Spleen (tissue), 11 donors: ENCODE results near the gene DNAJC1. TPM values are rescaled to one million over a fixed set of nuclear protein-coding genes. Genes with fewer than 3 reads are reported as not detected.
A peak's percentile ranks its signal among the peaks of the same experiment; 100 is the strongest.

Experiments
- DNase-seq: peaks from one replicate; pipeline ENCODE4 v3.0.0-alpha.2; 2020
- H3K27ac ChIP-seq, 8 donors: fragments of 200-600 bp; sonication (generic) in 7 of 8; 1 replicate in 4 of 8; 2 replicates in 4 of 8; pipeline versions ENCODE4 v1.5.0 to v1.8.0; 2016 to 2021; ENCODE audit warnings: inconsistent platforms in 4 of 8, mild to moderate bottlenecking in 4 of 8, moderate library complexity in 1 of 8
- H3K27me3 ChIP-seq, 7 donors: fragments of 200-600 bp; sonication (generic) in 6 of 7; replicated peaks in 1 of 7; 1 replicate in 4 of 7; 2 replicates in 3 of 7; pipeline versions ENCODE4 v1.5.0 to v1.8.0; 2016 to 2021; ENCODE audit warnings: inconsistent platforms in 3 of 7, mild to moderate bottlenecking in 1 of 7
- H3K36me3 ChIP-seq, 6 donors: fragments of 200-600 bp; sonication (generic) in 5 of 6; 1 replicate in 4 of 6; 2 replicates in 2 of 6; pipeline versions ENCODE4 v1.5.0 to v1.8.0; 2016 to 2021; ENCODE audit warnings: inconsistent platforms in 2 of 6
- H3K4me1 ChIP-seq, 6 donors: fragments of 200-600 bp; sonication (generic) in 5 of 6; 1 replicate in 3 of 6; 2 replicates in 3 of 6; pipeline versions ENCODE4 v1.5.0 to v1.8.0; 2016 to 2021; ENCODE audit warnings: inconsistent platforms in 3 of 6
- H3K4me3 ChIP-seq, 8 donors: fragments of 200-600 bp; sonication (generic) in 7 of 8; 1 replicate in 4 of 8; 2 replicates in 4 of 8; pipeline versions ENCODE4 v1.5.0 to v1.8.0; 2016 to 2021; ENCODE audit warnings: inconsistent platforms in 4 of 8, mild to moderate bottlenecking in 4 of 8, moderate library complexity in 2 of 8
- H3K9me3 ChIP-seq, 8 donors: fragments of 200-600 bp; sonication (generic) in 7 of 8; 1 replicate in 4 of 8; 2 replicates in 4 of 8; pipeline versions ENCODE4 v1.5.0 to v1.8.0; 2016 to 2021; ENCODE audit warnings: inconsistent platforms in 4 of 8
- POLR2A ChIP-seq, 3 donors: fragments of 450-650 bp; IDR thresholded peaks; one replicate each; pipeline ENCODE4 v1.5.1; 2017; ENCODE audit warnings: antibody characterized with exemption in 3 of 3, mild to moderate bottlenecking in 1 of 3
- POLR2AphosphoS5 ChIP-seq, 3 donors: sonication (generic); formaldehyde crosslinking; IDR thresholded peaks; one replicate each; pipeline ENCODE4 v1.5.1; 2017; ENCODE audit warnings: antibody characterized with exemption in 3 of 3
- WGBS, 5 donors: extraction: QIAGEN DNeasy Blood & Tissue Kit in 3 of 5; methylation state at CpG; one replicate each; pipeline versions ENCODE4 v1.1.5 to v1.1.7; 2013 to 2018; 5-methylcytosine and 5-hydroxymethylcytosine counted together
- intact Hi-C: fragments of 100-400 bp; cut with DNase I; formaldehyde crosslinking; loops from one replicate; pipeline ENCODE4 v1.15.0; 2023; ENCODE audit warnings: low total_unique reads
- polyA plus RNA-seq, 3 donors: library from polyadenylated mRNA; stranded (reverse); fragments of 200-250 nt; gene quantifications; one replicate each; pipeline ENCODE4 v1.2.1, GENCODE V29; 2013
- total RNA-seq, 7 donors: library from RNA; depleted of rRNA in 3 of 7; stranded (reverse); fragments of >200 nt in 3 of 7; fragmentation: NEBNext Ultra II Directional in 4 of 7; extraction: Animal tissue kit (Norgen Biotek cat#: 25700) in 4 of 7; gene quantifications; one replicate each; pipeline versions ENCODE4 v1.1.0 to v1.2.1, GENCODE V29; 2016 to 2021
- TF ChIP-seq, protein P1 (sequence below), 11 experiments: fragments of 200-600 bp in 7 of 11; fragments of 450-650 bp in 4 of 11; sonication (generic) in 4 of 11; IDR thresholded peaks in 8 of 11; conservative IDR thresholded peaks in 3 of 11; 1 replicate in 7 of 11; 2 replicates in 4 of 11; pipeline versions ENCODE4 v1.4.0 to v1.8.0; 2016 to 2021; ENCODE audit warnings: antibody characterized with exemption in 11 of 11, inconsistent platforms in 4 of 11, mild to moderate bottlenecking in 1 of 11
- donor health status: healthy with polysubstance abuse.
- donor health status: DM: no; HTN: no; CAD: no; lungs with moderate emphysema.
- donor health status: DM: no; HTN: no; CAD: no.
- donor health status: Bipolar disorder and iron deficiency.
- donor health status: healthy.
- donor health status: DM: no; HTN: no; CAD: no.
- donor health status: DM: yes; HTN: yes; CAD: no.

The DNAJC1 gene
- total and polyA plus RNA-seq, 10 donors, result 8.1 to 96.4 (median 22.5) TPM

DNA sequence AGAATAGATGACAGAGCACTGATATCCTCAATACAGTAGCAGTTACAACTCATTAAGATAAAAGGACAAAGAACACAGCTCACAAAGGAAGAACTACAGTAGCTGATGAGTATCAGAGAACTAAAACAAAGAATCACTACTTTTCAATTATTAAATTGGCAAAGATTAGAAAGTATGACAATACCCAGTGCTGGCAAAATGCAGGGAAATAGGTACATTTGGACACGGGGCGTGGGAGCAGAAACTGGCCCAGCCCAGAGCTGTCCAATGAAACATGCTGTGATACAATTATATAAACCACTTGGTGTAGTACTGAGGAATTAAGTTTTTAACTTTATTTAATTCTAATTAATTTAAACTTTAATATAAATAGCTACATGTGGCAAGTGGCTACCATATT lies 243.2 kb downstream of the DNAJC1 start:
- TF ChIP-seq POLR2AphosphoS5 (IDR thresholded peaks at IDR 0.05), result no peak
- intact Hi-C loops, result no loop called here
- 92 to 100% (median 99%) methylated on average over 2 of the region's 2 CpGs for WGBS, 5 donors

DNA sequence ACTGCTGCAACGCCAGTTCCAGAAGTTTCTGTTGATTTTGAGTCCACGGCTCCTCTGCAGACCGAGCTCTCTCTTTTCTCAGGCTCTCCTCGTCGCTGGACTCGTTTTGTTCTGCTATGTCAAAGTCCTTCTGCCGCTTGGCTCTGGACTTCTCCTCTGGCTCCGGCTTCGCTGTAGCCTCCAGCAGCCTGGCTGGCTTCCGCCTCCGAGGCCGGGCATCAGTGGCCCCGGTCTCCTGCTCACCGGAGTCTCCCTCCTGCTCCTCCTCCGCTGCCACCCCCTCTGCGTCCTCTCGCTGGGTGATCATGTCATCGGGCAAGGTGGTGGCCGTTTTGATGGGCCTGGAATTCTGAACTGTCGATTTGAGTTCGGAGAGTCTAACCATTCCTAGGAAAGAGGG lies 244.3 kb downstream of the DNAJC1 start:
- Histone ChIP-seq H3K27ac (no peak overlapping the region), H3K4me3 (no peak overlapping the region), H3K9me3 (no peaks in the 10 kb centered on the region), H3K27me3 (no peaks in the 10 kb centered on the region), H3K4me1 (peaks cover 0 to 4% (median 0%) of the 10 kb centered on the region in 6 donors), H3K36me3 (peaks cover 0 to 85% (median 15%) of the 10 kb centered on the region in 6 donors)
- WGBS, 5 donors, result 93 to 97% (median 95%) methylated on average over 21 of the region's 21 CpGs
- no peak for DNase-seq
- intact Hi-C loops, result no loop called here
- no peak for TF ChIP-seq POLR2AphosphoS5 (IDR thresholded peaks at IDR 0.05)

More for the DNA sequence above, 243.2 kb downstream of the DNAJC1 start:
- H3K9me3 ChIP-seq, result no peaks in the 10 kb centered on the region
- no peak overlapping the region for H3K4me3 ChIP-seq
- H3K4me1 ChIP-seq, result peaks cover 0 to 4% (median 0%) of the 10 kb centered on the region in 6 donors
- no peak overlapping the region for H3K27ac ChIP-seq
- H3K36me3 ChIP-seq, result peaks cover 0 to 85% (median 14%) of the 10 kb centered on the region in 6 donors
- no peak for DNase-seq
- H3K27me3 ChIP-seq, result no peaks in the 10 kb centered on the region

DNA sequence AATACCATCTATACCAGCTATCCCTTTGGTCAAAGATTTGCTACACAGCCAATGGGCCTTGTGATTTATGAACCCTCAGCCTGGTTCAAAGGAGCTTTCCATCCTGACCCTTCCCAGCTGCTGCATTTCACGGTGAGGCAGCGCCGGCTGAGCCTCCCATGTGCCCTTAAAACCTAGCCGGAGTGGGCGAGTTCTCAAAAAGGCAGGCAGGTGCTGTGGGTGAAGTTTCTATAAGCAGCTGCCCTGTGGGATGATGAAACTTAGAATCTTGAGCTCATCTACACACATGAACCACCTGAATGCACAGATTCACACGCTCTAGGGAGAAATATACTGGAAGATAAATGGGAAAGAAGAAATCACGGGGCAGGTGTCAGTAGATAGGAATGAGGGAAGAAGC lies 244.8 kb downstream of the DNAJC1 start:
- H3K27me3 ChIP-seq, result no peaks in the 10 kb centered on the region
- peaks cover 0 to 4% (median 0%) of the 10 kb centered on the region in 6 donors for H3K4me1 ChIP-seq
- no peak overlapping the region for H3K4me3 ChIP-seq
- peaks cover 0 to 86% (median 15%) of the 10 kb centered on the region in 6 donors for H3K36me3 ChIP-seq
- intact Hi-C loops, result no loop called here
- TF ChIP-seq, protein P1, sequence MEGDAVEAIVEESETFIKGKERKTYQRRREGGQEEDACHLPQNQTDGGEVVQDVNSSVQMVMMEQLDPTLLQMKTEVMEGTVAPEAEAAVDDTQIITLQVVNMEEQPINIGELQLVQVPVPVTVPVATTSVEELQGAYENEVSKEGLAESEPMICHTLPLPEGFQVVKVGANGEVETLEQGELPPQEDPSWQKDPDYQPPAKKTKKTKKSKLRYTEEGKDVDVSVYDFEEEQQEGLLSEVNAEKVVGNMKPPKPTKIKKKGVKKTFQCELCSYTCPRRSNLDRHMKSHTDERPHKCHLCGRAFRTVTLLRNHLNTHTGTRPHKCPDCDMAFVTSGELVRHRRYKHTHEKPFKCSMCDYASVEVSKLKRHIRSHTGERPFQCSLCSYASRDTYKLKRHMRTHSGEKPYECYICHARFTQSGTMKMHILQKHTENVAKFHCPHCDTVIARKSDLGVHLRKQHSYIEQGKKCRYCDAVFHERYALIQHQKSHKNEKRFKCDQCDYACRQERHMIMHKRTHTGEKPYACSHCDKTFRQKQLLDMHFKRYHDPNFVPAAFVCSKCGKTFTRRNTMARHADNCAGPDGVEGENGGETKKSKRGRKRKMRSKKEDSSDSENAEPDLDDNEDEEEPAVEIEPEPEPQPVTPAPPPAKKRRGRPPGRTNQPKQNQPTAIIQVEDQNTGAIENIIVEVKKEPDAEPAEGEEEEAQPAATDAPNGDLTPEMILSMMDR (IDR thresholded peaks at IDR 0.05 in 8 of 11, conservative IDR thresholded peaks at IDR 0.05 in 3 of 11), result no peak
- no peak for TF ChIP-seq POLR2A (IDR thresholded peaks at IDR 0.05)
- TF ChIP-seq POLR2AphosphoS5 (IDR thresholded peaks at IDR 0.05), result no peak
- H3K9me3 ChIP-seq, result no peaks in the 10 kb centered on the region
- no peak for DNase-seq
- 97 to 98% (median 98%) methylated on average over 7 of the region's 7 CpGs for WGBS, 5 donors
- no peak overlapping the region for H3K27ac ChIP-seq

DNA sequence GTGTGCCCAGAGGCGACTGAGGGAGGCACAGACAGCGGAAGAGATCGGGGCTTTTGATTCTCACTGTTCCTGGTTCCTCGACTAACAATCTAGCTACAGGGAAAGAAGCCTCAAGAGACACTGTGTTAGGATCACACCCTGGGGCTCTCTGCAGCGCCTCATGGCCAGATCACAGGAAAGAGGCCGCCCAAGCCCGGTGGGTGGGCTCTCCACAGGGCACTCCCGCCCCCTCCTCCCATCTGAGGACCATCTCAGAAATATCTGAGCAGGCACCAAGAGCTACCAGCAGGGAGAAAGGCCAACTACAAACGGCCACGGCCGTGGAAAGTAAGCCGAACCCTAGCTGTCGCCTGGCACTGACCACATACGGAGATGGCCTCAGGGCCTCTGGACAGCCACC lies 245.3 kb downstream of the DNAJC1 start:
- H3K27ac ChIP-seq, result no peak overlapping the region
- peaks cover 0 to 85% (median 15%) of the 10 kb centered on the region in 6 donors for H3K36me3 ChIP-seq
- DNase-seq, result no peak
- no peak overlapping the region for H3K4me3 ChIP-seq
- H3K4me1 ChIP-seq, result peaks cover 0 to 4% (median 0%) of the 10 kb centered on the region in 6 donors
- H3K27me3 ChIP-seq, result no peaks in the 10 kb centered on the region
- TF ChIP-seq POLR2AphosphoS5 (IDR thresholded peaks at IDR 0.05) (no peak), POLR2A (IDR thresholded peaks at IDR 0.05) (no peak)
- TF ChIP-seq, protein P1 (IDR thresholded peaks at IDR 0.05 in 8 of 11, conservative IDR thresholded peaks at IDR 0.05 in 3 of 11), result no peak
- intact Hi-C loops, result no loop called here
- WGBS, 5 donors, result 91 to 96% (median 93%) methylated on average over 12 to 14 of the region's 14 CpGs
- no peaks in the 10 kb centered on the region for H3K9me3 ChIP-seq

DNA sequence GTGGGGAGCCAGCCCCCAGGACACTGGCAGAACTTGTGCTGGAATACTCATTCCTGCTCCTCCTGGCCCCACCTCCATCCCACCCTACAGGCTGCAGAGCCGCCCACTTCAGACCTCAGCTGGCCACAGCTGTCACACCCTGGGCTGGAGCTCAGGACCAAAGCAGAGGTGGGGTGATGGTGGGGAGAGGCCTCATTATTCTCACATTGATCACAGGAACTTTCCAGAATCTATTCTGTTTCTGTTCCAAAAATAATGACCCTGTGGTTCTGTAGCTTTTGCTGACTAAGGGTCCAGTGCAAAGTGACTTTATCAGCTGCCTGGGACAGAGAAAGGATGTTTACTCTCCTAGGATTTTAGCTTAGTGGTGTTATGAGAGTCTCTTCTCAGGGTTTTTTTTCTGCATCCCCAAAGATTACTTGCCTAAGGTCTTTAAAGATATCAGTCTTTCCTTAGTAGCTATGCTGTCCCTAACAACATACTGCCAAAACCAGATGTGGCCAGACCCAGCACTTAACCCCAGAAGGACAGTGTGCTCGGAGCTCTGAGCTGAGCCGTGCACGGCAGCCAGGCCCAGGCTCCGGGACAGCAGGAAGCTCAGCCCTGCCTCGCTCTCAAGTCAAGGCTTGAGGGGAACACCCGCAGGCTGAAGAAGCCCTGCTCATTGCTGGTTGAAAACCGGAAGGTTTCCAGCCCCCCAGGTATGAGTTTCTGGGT lies 246.2 kb downstream of the DNAJC1 start:
- 57 to 80% (median 73%) methylated on average over 8 of the region's 8 CpGs for WGBS, 5 donors
- no peak for DNase-seq
- peaks cover 0 to 77% (median 15%) of the 10 kb centered on the region in 6 donors for H3K36me3 ChIP-seq
- H3K4me3 ChIP-seq, result no peak overlapping the region
- intact Hi-C loops, result no loop called here
- H3K9me3 ChIP-seq, result no peaks in the 10 kb centered on the region
- no peak for TF ChIP-seq POLR2A (IDR thresholded peaks at IDR 0.05)
- TF ChIP-seq, protein P1 (IDR thresholded peaks at IDR 0.05 in 8 of 11, conservative IDR thresholded peaks at IDR 0.05 in 3 of 11), result no peak
- TF ChIP-seq POLR2AphosphoS5 (IDR thresholded peaks at IDR 0.05), result peak in 1 of 3 donors; percentile 19
- H3K4me1 ChIP-seq, result peaks cover 0 to 4% (median 0%) of the 10 kb centered on the region in 6 donors
- H3K27me3 ChIP-seq, result no peaks in the 10 kb centered on the region
- no peak overlapping the region for H3K27ac ChIP-seq
